ENCODE measurements around the gene OR52E4.

Gene OR52E4

DNA sequence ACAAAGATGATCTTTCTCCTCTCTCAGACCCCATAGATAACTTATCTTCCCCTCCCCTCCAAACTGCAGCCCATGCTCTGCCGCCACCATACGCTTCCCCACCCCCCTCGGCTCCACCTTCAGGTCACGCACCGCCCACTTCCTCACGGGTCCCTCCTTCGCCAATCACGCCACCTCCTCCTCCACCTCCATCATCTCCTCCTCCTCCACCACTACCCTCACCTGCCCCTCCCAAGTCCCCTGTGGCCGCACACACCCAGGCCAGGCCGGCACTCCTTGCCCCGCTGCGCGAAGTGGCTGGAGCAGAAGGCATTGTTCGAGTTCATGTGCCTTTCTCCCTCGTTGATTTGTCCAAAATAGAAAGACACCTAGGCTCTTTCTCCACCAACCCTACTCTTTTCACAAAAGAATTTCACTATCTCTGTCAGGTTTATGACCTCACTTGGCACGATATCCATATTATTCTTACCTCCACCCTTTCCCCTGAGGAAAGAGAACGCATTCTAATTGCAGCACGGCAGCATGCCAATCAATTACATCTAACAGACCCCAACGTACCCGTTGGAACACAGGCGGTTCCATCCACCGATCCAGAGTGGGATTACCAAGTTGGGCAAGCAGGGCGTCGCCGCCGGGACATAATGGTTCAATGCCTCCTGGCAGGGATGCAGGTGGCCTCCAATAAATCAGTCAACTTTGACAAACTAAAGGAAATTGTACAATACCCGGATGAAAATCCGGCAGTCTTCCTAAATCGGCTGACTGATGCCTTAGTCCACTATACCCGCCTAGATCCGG is 49.3 kb downstream of the OR52E4 start:
- no peak for DNase-seq (ENCODE audit: low read depth)

DNA sequence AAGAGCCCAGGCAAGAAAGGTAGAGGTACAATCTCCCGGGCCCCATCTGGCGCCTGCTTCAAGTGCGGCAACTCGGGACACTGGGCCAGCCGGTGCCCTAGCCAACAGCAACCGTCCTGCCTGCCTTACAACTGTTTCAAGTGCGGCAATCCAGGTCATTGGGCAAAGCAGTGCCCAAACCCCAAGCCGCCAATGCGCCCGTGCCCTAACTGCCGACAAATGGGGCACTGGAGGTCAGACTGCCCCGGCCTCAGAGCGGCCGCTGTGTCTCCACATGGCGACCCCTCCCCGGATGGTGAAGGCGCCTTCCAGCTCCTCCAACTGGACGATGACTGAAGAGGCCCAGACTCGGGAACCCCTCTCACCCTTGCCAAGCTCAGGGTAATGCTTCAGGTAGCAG is 50.2 kb downstream of the OR52E4 start:
- no peak for DNase-seq (ENCODE audit: low read depth)

DNA sequence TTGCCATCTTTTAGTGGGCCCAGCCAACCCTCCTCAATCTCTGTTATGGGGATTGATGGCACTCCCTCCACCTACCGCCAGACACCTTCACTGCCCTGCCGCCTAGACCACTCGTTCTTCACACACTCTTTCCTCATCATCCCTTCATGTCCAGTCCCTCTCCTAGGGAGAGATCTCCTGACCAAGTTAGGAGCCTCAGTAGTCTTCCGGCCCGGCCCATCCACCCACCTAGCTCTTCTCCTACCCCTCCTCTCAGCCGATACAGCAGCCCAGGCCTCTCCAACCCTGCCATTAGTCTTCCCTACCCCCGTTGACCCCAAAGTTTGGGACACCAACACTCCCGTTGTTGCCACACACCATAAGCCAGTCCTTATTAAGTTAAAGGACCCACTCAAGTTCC is 50.6 kb downstream of the OR52E4 start:
- DNase-seq (ENCODE audit: low read depth): no peak

DNA sequence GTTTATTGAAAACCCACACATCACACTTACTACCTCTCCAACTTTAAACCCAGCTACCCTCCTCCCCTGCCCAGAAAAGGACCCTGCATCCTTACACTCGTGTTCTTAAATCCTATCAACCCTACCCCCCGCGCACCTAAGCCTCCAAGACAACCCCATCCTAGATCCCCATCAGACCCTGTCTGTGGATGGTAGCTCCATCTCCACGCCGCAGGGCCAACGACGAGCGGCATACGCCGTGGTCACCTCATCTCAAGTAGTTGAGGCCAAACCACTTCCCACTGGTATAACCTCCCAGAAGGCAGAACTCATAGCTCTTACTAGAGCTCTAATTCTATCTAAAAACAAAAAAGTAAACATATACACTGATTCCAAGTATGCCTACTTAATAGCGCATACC is 52.2 kb downstream of the OR52E4 start:
- no peak for DNase-seq (ENCODE audit: low read depth)

DNA sequence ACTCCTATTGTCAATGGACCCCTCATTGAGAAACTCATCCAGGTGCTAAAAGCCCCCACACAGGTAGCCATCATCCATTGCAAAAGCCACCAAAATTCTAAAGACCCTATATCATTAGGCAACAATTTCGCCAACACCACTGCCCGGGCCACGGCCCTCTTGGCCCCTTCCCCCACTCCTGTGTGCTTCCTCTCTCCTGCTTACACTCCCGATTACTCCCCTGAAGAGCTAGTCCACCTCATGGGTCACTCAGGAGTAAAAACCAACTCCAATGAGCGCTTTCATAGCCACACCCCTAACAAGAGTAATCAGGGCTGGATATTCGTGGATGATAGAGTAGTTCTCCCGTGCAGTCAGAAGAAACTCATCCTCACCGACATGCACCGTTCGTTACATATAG is 52.7 kb downstream of the OR52E4 start:
- no peak for DNase-seq (ENCODE audit: low read depth)

Measured in stimulated activated CD4-positive, alpha-beta T cell treated with anti-CD3 and anti-CD28 coated beads, Interleukin-2, amount 100 ng/mL, for 4 hours (primary cell).